ENCODE data around the gene KCTD17.

DNA sequence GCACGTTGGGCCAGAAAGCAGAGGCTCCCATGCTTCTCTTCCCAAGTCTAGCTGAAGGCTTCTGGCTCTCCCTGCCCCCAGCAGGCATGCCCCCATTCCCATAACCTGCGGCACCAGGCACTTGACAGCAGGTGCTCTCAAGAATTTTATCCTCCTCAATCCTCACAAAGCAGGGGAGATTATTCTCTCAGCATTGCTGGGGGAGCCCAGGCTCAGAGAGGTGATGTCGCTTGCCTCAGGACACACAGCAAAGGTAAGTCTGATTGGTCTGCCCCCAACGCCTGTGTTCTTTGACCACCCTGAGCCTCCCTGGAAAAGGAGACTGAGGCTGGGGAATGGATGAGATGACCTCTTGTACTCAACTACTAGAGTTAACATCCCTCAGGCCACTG, 37.1 kb upstream of the KCTD17 start:
- TF ChIP-seq, protein P1, sequence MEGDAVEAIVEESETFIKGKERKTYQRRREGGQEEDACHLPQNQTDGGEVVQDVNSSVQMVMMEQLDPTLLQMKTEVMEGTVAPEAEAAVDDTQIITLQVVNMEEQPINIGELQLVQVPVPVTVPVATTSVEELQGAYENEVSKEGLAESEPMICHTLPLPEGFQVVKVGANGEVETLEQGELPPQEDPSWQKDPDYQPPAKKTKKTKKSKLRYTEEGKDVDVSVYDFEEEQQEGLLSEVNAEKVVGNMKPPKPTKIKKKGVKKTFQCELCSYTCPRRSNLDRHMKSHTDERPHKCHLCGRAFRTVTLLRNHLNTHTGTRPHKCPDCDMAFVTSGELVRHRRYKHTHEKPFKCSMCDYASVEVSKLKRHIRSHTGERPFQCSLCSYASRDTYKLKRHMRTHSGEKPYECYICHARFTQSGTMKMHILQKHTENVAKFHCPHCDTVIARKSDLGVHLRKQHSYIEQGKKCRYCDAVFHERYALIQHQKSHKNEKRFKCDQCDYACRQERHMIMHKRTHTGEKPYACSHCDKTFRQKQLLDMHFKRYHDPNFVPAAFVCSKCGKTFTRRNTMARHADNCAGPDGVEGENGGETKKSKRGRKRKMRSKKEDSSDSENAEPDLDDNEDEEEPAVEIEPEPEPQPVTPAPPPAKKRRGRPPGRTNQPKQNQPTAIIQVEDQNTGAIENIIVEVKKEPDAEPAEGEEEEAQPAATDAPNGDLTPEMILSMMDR (conservative IDR thresholded peaks at IDR 0.05 in 1 of 2, IDR thresholded peaks at IDR 0.05 in 1 of 2; ENCODE audit: low read depth in 1 of 2, low read length in 2 of 2) = no peak
- no peak for TF ChIP-seq EZH2 (IDR thresholded peaks at IDR 0.05; ENCODE audit: low read length, missing control alignments)
